HG02981 (cell line): ENCODE data around the gene CRADD.
"Not testable (repeated sequence)": the region's sequence is repeated elsewhere in the genome, so short reads cannot be mapped to it uniquely, and the experiment has no call there.

Experiments
- ATAC-seq: cut with Tn5 transposase; IDR thresholded peaks from one replicate; pipeline ENCODE4 v1.9.1; 2021; ENCODE audit warnings: mild to moderate bottlenecking, moderate library complexity; ENCODE audit not compliant: unreplicated experiment

The CRADD gene

GRCh38 chr12:93922583-93923006 is 245.4 kb downstream of the CRADD start:
- no peak for ATAC-seq

- ATAC-seq = no peak
Observed at GRCh38 chr12:93924367-93924766, 247.2 kb downstream of the CRADD start.

- no peak for ATAC-seq
Observed at GRCh38 chr12:93925585-93926205, 248.5 kb downstream of the CRADD start.

GRCh38 chr12:93926237-93926636 is 249.1 kb downstream of the CRADD start:
- no peak for ATAC-seq

- not testable (repeated sequence) for ATAC-seq
Observed at GRCh38 chr12:93929081-93929480, 251.9 kb downstream of the CRADD start.

- no peak for ATAC-seq
Observed at GRCh38 chr12:93937812-93938211, 260.6 kb downstream of the CRADD start.

- ATAC-seq = no peak
Observed at GRCh38 chr12:93938317-93938716, 261.1 kb downstream of the CRADD start.

- no peak for ATAC-seq
Observed at GRCh38 chr12:93938931-93939330, 261.8 kb downstream of the CRADD start.

DNA sequence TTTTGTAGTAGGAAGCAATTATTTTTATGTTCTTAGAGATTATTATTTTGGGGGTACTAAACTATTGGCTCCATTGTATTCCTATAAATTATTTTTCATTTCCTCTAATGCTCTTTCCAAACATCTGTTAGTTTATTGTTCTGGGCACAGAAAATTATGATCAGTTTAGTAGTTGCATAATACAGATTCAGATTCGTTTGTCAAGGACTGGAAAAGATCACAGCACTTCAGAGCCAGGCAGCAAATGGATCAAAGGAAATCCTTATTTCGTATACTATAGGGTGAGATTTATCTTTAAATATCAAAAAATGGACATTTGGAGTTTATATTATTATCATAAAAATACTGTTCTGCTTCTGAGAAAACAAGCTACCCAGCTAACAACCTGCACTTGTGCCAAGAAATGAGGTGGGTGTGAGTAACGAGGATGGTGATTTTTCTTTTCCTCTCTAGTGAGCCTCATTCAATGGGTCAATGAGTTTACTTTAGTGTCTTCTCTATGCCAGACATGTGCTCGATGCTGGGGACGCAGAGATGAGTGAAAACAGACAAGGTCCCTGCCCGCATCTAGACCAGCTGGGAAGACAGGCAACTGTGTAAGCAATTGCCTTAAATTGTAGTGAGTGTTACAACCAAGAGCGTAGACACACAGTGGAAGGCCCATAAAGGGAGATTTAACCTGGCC is 262.6 kb downstream of the CRADD start:
- ATAC-seq = no peak

- ATAC-seq = no peak
Observed at GRCh38 chr12:93943780-93944179, 266.6 kb downstream of the CRADD start.

- ATAC-seq = no peak
Observed at GRCh38 chr12:93944201-93944600, 267.0 kb downstream of the CRADD start.
